HCT116 (cell line): Measurements from ENCODE around the gene PCDH9. TPM values are rescaled to one million over a fixed set of nuclear protein-coding genes. Genes with fewer than 3 reads are reported as not detected.

Experiments used
- ATAC-seq: fragments of 200-7000 bp; cut with Tn5 transposase; 2 replicates; pipeline ENCODE4 v1.9.1; 2020; ENCODE audit warnings: mild to moderate bottlenecking, moderate library complexity
- BruUV-seq: library from RNA; stranded (reverse); fragments of 400-500 nt; replicated peaks from 2 replicates; lab custom pipeline; 2021; lab: Mats Ljungman, UMichigan
- CTCF ChIA-PET: fragments of 300-600 bp; sonication (Branson Sonifier 250); formaldehyde crosslinking; loops from one replicate; lab custom pipeline; 2021; ENCODE audit warnings: antibody characterized with exemption; lab: Charles Lee
- POLR2A ChIA-PET: fragments of 300-600, 350-600 bp; sonication (Branson Sonifier 250); formaldehyde crosslinking; loops from one replicate; lab custom pipeline; 2021; ENCODE audit warnings: antibody characterized with exemption; lab: Charles Lee
- RAD21 ChIA-PET, 2 experiments: fragments of 300-600 bp; sonication (Branson Sonifier 250); formaldehyde crosslinking; loops; one replicate each; lab custom pipeline; 2023; ENCODE audit warnings: low total read pairs in 2 of 2; ENCODE audit not compliant: uncharacterized antibody in 2 of 2, unreplicated experiment in 2 of 2, low non-redundant PET in 1 of 2; lab: Charles Lee
- DNase-seq: peaks from one replicate; pipeline ENCODE4 v3.0.0-alpha.2; 2010; ENCODE audit warnings: low read depth, low spot score
- H2AFZ ChIP-seq: fragments of 200-600 bp; shearing (Covaris generic), sonication (generic); 2 replicates; pipeline ENCODE4 v1.6.1; 2017; ENCODE audit warnings: low read depth, mixed run types, mixed read lengths, antibody characterized with exemption, low read length; ENCODE audit not compliant: poor library complexity, severe bottlenecking
- H3K27ac ChIP-seq: 2 replicates; pipeline ENCODE4 v1.5.1; 2012; ENCODE audit warnings: low read depth, low read length
- H3K27me3 ChIP-seq: fragments of 200-600 bp; sonication (generic); 2 replicates; pipeline ENCODE4 v1.6.1; 2016; ENCODE audit warnings: mixed run types, low read length, mixed read lengths; ENCODE audit not compliant: insufficient read depth
- H3K36me3 ChIP-seq, 2 experiments: fragments of 200-500 bp in 1 of 2; fragments of 200-600 bp in 1 of 2; sonication (Bioruptor generic) in 1 of 2; sonication (generic) in 1 of 2; 2 replicates each; pipeline versions ENCODE4 v1.5.1 to v1.6.1; 2014 to 2016; ENCODE audit warnings: low read length in 2 of 2, inconsistent platforms in 1 of 2, mixed read lengths in 1 of 2, mixed run types in 1 of 2; ENCODE audit not compliant: insufficient read depth in 2 of 2, control insufficient read depth in 1 of 2
- H3K4me1 ChIP-seq, 2 experiments: fragments of 200-600 bp in 1 of 2; sonication (generic) in 1 of 2; 2 replicates each; pipeline versions ENCODE4 v1.5.1 to v1.6.1; 2012 to 2017; ENCODE audit warnings: low read length in 2 of 2, inconsistent platforms in 1 of 2, mild to moderate bottlenecking in 1 of 2, mixed read lengths in 1 of 2, mixed run types in 1 of 2, moderate library complexity in 1 of 2; ENCODE audit not compliant: insufficient read depth in 2 of 2, control insufficient read depth in 1 of 2
- H3K4me2 ChIP-seq: fragments of 200-600 bp; sonication (generic); 2 replicates; pipeline ENCODE4 v1.6.1; 2017; ENCODE audit warnings: mixed run types, low read length, mixed read lengths
- H3K4me3 ChIP-seq, 2 experiments: fragments of 200-600 bp in 1 of 2; sonication (generic) in 1 of 2; replicated peaks in 1 of 2; 2 replicates each; pipeline ENCODE4 v1.5.1; 2011 to 2016; ENCODE audit warnings: low read length in 2 of 2, control low read depth in 1 of 2, low read depth in 1 of 2, mild to moderate bottlenecking in 1 of 2, mixed read lengths in 1 of 2, mixed run types in 1 of 2
- H3K79me2 ChIP-seq: fragments of 200-600 bp; sonication (generic); 2 replicates; pipeline ENCODE4 v1.6.1; 2017; ENCODE audit warnings: mild to moderate bottlenecking, mixed run types, low read length, moderate library complexity, mixed read lengths; ENCODE audit not compliant: insufficient read depth
- H3K9ac ChIP-seq: fragments of 200-600 bp; sonication (generic); 2 replicates; pipeline ENCODE4 v1.6.1; 2016; ENCODE audit warnings: low read length, mixed read lengths
- H3K9me2 ChIP-seq: fragments of 200-600 bp; sonication (generic), shearing (Covaris generic); 2 replicates; pipeline ENCODE4 v1.6.1; 2017; ENCODE audit warnings: mixed run types, mild to moderate bottlenecking, moderate library complexity; ENCODE audit not compliant: insufficient read depth
- H3K9me3 ChIP-seq, 2 experiments: fragments of 200-500 bp in 1 of 2; fragments of 200-600 bp in 1 of 2; sonication (Bioruptor generic) in 1 of 2; sonication (generic) in 1 of 2; 2 replicates each; pipeline ENCODE4 v1.6.1; 2014 to 2017; ENCODE audit warnings: low read length in 2 of 2, mixed read lengths in 2 of 2, inconsistent platforms in 1 of 2, low read depth in 1 of 2, mild to moderate bottlenecking in 1 of 2, mixed run types in 1 of 2, moderate library complexity in 1 of 2; ENCODE audit not compliant: control insufficient read depth in 1 of 2, insufficient read depth in 1 of 2
- H4K20me1 ChIP-seq: fragments of 200-600 bp; sonication (generic), shearing (Covaris generic); 2 replicates; pipeline ENCODE4 v1.6.1; 2017; ENCODE audit warnings: mixed run types, mild to moderate bottlenecking, moderate library complexity; ENCODE audit not compliant: insufficient read depth
- CBX3 ChIP-seq: IDR thresholded peaks from 2 replicates; pipeline ENCODE4 v1.6.1; 2012; ENCODE audit warnings: low read depth
- CEBPB ChIP-seq: IDR thresholded peaks from 2 replicates; pipeline ENCODE4 v1.6.1; 2012; ENCODE audit warnings: low read depth
- EGR1 ChIP-seq: IDR thresholded peaks from 2 replicates; pipeline ENCODE4 v1.6.1; 2012; ENCODE audit warnings: low read depth
- ELF1 ChIP-seq: IDR thresholded peaks from 2 replicates; pipeline ENCODE4 v1.6.1; 2012; ENCODE audit warnings: low read depth, borderline replicate concordance
- EZH2 ChIP-seq: fragments of 200-600 bp; sonication (generic); IDR thresholded peaks from 2 replicates; pipeline ENCODE4 v1.6.1; 2017; ENCODE audit warnings: antibody characterized with exemption, mixed run types
- EZH2phosphoT487 ChIP-seq: fragments of 200-600 bp; IDR thresholded peaks from 2 replicates; pipeline ENCODE4 v1.6.1; 2018; ENCODE audit warnings: antibody characterized with exemption, borderline replicate concordance
- JUND ChIP-seq: IDR thresholded peaks from 2 replicates; pipeline ENCODE4 v1.6.1; 2012
- POLR2AphosphoS5 ChIP-seq: IDR thresholded peaks from 2 replicates; pipeline ENCODE4 v1.6.1; 2011; ENCODE audit warnings: mild to moderate bottlenecking, low read depth, low read length, moderate library complexity
- RAD21 ChIP-seq: IDR thresholded peaks from 2 replicates; pipeline ENCODE4 v1.6.1; 2012; ENCODE audit warnings: low read depth, mild to moderate bottlenecking
- SP1 ChIP-seq: IDR thresholded peaks from 2 replicates; pipeline ENCODE4 v1.6.1; 2012; ENCODE audit warnings: low read depth
- SRF ChIP-seq: IDR thresholded peaks from 2 replicates; pipeline ENCODE4 v1.6.1; 2012; ENCODE audit warnings: low read depth
- TCF7L2 ChIP-seq: IDR thresholded peaks from 2 replicates; pipeline ENCODE4 v1.7.0; 2011; ENCODE audit warnings: borderline replicate concordance, inconsistent platforms; ENCODE audit not compliant: insufficient read depth, insufficient read length; ENCODE audit errors: extremely low read depth
- YY1 ChIP-seq: IDR thresholded peaks from 2 replicates; pipeline ENCODE4 v1.6.1; 2011; ENCODE audit warnings: low read length, low read depth, moderate library complexity, mild to moderate bottlenecking; ENCODE audit not compliant: insufficient replicate concordance; ENCODE audit errors: extremely low read depth
- ZFX ChIP-seq: fragments of 450-650 bp; IDR thresholded peaks from 2 replicates; pipeline ENCODE4 v1.6.1; 2017
- ZNF274 ChIP-seq: fragments of 200-500 bp; sonication (Bioruptor generic); IDR thresholded peaks from 2 replicates; pipeline ENCODE4 v1.6.1; 2014; ENCODE audit warnings: mild to moderate bottlenecking, low read depth, low read length, inconsistent platforms
- intact Hi-C: fragments of 100-400 bp; cut with micrococcal nuclease; formaldehyde crosslinking; loops from 2 replicates; pipeline ENCODE4 v1.10.0; 2022
- total RNA-seq: library from RNA; stranded (reverse); gene quantifications from one replicate; pipeline ENCODE4 v1.2.1, GENCODE V29; 2021; ENCODE audit not compliant: unreplicated experiment
- TF ChIP-seq, protein P1 (sequence below): IDR thresholded peaks from 2 replicates; pipeline ENCODE4 v1.6.1; 2012; ENCODE audit warnings: low read depth

PCDH9 gene
- total RNA-seq, 1 experiment from 2014 or later = 0.02 TPM

DNA sequence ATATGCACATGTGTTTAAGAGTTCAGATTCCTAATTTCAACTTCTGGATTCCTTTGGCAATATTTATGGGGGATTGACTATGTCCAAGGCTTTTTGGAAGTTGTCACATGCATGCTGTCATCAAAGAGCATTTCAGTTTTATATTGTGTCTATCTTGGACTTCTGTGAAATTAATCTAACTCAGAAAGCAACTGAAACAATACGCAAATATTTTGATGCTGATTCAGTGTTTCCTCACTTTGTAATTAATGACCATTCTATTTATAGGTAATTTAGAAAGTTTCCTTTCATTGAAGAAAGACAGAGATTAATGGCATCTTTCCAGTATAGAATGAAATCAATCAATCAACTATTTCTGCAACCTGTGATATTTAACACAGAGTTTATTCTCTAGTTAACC lies 550.1 kb downstream of the PCDH9 start:
- Histone ChIP-seq H3K36me3 (no peaks in the 10 kb centered on the region), H3K4me1 (no peaks in the 10 kb centered on the region), H4K20me1 (no peaks in the 10 kb centered on the region), H3K9me2 (no peaks in the 10 kb centered on the region), H3K27me3 (no peaks in the 10 kb centered on the region), H2AFZ (no peak overlapping the region), H3K4me2 (no peak overlapping the region), H3K9me3 (peaks cover 0 to 2% of the 10 kb centered on the region in 2 experiments; a peak in 1 of 4 replicates), H3K4me3 (no peak overlapping the region), H3K27ac (no peak overlapping the region), H3K9ac (no peak overlapping the region), H3K79me2 (no peaks in the 10 kb centered on the region)
- intact Hi-C loops = no loop called here
- DNase-seq = no peak
- ATAC-seq = no peak
- BruUV-seq = no TSS peak
- RAD21 ChIA-PET = no interaction called here
- POLR2A ChIA-PET = no interaction called here
- TF ChIP-seq EGR1 (no peak), POLR2AphosphoS5 (no peak), ELF1 (no peak), CEBPB (no peak), SP1 (no peak), CBX3 (no peak), RAD21 (no peak), EZH2phosphoT487 (no peak)
- CTCF ChIA-PET = no interaction called here

DNA sequence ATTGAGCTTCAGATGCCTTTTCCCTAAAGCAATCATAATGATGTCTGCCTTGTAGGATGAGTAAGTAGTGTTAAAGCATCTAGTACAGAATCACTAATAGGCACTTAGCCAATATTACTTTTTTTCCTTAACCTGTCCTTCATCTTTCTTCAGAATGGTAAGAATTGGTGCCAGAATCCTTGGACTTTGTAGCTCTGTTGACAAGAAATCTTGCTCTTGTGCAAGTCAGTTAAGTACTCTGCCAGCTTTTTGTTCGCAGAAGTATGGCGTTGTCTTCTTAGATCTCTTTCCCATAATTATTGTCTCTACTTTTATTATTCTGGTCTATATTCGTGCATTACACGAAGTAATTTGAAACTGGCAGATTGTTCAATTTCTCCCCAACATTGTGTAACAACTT lies 554.5 kb downstream of the PCDH9 start:
- no peaks in the 10 kb centered on the region for H4K20me1 ChIP-seq
- H3K27me3 ChIP-seq = no peaks in the 10 kb centered on the region
- H3K9me2 ChIP-seq = no peaks in the 10 kb centered on the region
- H3K27ac ChIP-seq = no peak overlapping the region
- DNase-seq (no peak), ATAC-seq (no peak)
- no peaks in the 10 kb centered on the region for H3K9me3 ChIP-seq
- peaks cover 0 to 5% of the 10 kb centered on the region in 2 experiments; a peak in 1 of 4 replicates for H3K4me1 ChIP-seq
- CTCF ChIA-PET = no interaction called here
- no peaks in the 10 kb centered on the region for H3K79me2 ChIP-seq
- no peak for TF ChIP-seq SP1
- TF ChIP-seq, protein P1, sequence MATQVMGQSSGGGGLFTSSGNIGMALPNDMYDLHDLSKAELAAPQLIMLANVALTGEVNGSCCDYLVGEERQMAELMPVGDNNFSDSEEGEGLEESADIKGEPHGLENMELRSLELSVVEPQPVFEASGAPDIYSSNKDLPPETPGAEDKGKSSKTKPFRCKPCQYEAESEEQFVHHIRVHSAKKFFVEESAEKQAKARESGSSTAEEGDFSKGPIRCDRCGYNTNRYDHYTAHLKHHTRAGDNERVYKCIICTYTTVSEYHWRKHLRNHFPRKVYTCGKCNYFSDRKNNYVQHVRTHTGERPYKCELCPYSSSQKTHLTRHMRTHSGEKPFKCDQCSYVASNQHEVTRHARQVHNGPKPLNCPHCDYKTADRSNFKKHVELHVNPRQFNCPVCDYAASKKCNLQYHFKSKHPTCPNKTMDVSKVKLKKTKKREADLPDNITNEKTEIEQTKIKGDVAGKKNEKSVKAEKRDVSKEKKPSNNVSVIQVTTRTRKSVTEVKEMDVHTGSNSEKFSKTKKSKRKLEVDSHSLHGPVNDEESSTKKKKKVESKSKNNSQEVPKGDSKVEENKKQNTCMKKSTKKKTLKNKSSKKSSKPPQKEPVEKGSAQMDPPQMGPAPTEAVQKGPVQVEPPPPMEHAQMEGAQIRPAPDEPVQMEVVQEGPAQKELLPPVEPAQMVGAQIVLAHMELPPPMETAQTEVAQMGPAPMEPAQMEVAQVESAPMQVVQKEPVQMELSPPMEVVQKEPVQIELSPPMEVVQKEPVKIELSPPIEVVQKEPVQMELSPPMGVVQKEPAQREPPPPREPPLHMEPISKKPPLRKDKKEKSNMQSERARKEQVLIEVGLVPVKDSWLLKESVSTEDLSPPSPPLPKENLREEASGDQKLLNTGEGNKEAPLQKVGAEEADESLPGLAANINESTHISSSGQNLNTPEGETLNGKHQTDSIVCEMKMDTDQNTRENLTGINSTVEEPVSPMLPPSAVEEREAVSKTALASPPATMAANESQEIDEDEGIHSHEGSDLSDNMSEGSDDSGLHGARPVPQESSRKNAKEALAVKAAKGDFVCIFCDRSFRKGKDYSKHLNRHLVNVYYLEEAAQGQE = no peak
- no peak for TF ChIP-seq ELF1
- no peak for TF ChIP-seq ZNF274
- TF ChIP-seq YY1 = no peak
- no peak for TF ChIP-seq ZFX
- no peak for TF ChIP-seq EZH2
- TF ChIP-seq CBX3 = no peak
- no peak for TF ChIP-seq RAD21
- no peak for TF ChIP-seq EGR1
- no peak for TF ChIP-seq POLR2AphosphoS5
- no peak for TF ChIP-seq SRF
- TF ChIP-seq TCF7L2 = no peak
- no peak for TF ChIP-seq JUND
- no peak for TF ChIP-seq CEBPB
- H3K9ac ChIP-seq = no peak overlapping the region
- no peak overlapping the region for H2AFZ ChIP-seq
- BruUV-seq = no TSS peak
- intact Hi-C loops = no loop called here
- no peak overlapping the region for H3K4me3 ChIP-seq
- POLR2A ChIA-PET = no interaction called here
- RAD21 ChIA-PET = no interaction called here
- H3K36me3 ChIP-seq = no peaks in the 10 kb centered on the region
- no peak overlapping the region for H3K4me2 ChIP-seq
